Karpas-422 (cell line): ENCODE results near the gene IRF3. TPM values are rescaled to one million over a fixed set of nuclear protein-coding genes. Genes with fewer than 3 reads are reported as not detected.

ENCODE experiments used
- DNase-seq: peaks from one replicate; pipeline ENCODE4 v3.0.0-alpha.2; 2015
- H2AFZ ChIP-seq: fragments of 200-600 bp; sonication (generic); 2 replicates; pipeline ENCODE4 v1.6.1; 2014; ENCODE audit warnings: antibody characterized with exemption, low read length, mixed read lengths
- H3K27ac ChIP-seq: fragments of 200-600 bp; sonication (generic); 2 replicates; pipeline ENCODE4 v1.5.1; 2014; ENCODE audit warnings: mild to moderate bottlenecking, low read length, moderate library complexity
- H3K27me3 ChIP-seq: fragments of 200-600 bp; sonication (generic); 2 replicates; pipeline ENCODE4 v1.6.1; 2014; ENCODE audit warnings: low read length, mixed read lengths
- H3K36me3 ChIP-seq: fragments of 200-600 bp; sonication (generic); 2 replicates; pipeline ENCODE4 v1.6.1; 2014; ENCODE audit warnings: low read length, mixed read lengths; ENCODE audit not compliant: insufficient read depth
- H3K4me1 ChIP-seq: fragments of 200-600 bp; sonication (generic); 2 replicates; pipeline ENCODE4 v1.6.1; 2014; ENCODE audit warnings: mild to moderate bottlenecking, low read length, mixed read lengths
- H3K4me2 ChIP-seq: fragments of 200-600 bp; sonication (generic); 2 replicates; pipeline ENCODE4 v1.6.1; 2014; ENCODE audit warnings: low read length, low read depth, mild to moderate bottlenecking; ENCODE audit not compliant: poor library complexity, severe bottlenecking
- H3K4me3 ChIP-seq: fragments of 200-600 bp; sonication (generic); 2 replicates; pipeline ENCODE4 v1.5.1; 2014; ENCODE audit warnings: mild to moderate bottlenecking, antibody characterized with exemption, low read length, mixed read lengths
- H3K79me2 ChIP-seq: fragments of 200-600 bp; sonication (generic); 2 replicates; pipeline ENCODE4 v1.6.1; 2014; ENCODE audit warnings: mild to moderate bottlenecking, low read length, mixed read lengths
- H3K9ac ChIP-seq: fragments of 200-600 bp; sonication (generic); 2 replicates; pipeline ENCODE4 v1.6.0; 2014; ENCODE audit warnings: low read length
- H3K9me2 ChIP-seq: fragments of 200-600 bp; sonication (generic), shearing (Covaris generic); replicated peaks from 2 replicates; pipeline ENCODE4 v1.6.0; 2014; ENCODE audit warnings: mild to moderate bottlenecking, low read length, moderate library complexity; ENCODE audit not compliant: insufficient read depth
- H3K9me3 ChIP-seq: fragments of 300-700, 200-600 bp; sonication (generic); 2 replicates; pipeline ENCODE4 v1.6.1; 2014; ENCODE audit warnings: low read length, mixed read lengths
- H4K20me1 ChIP-seq: fragments of 200-600 bp; sonication (generic); 2 replicates; pipeline ENCODE4 v1.6.1; 2014; ENCODE audit warnings: mild to moderate bottlenecking, antibody characterized with exemption, low read length, low read depth; ENCODE audit not compliant: insufficient read depth
- total RNA-seq: library from RNA; depleted of rRNA; stranded (reverse); fragments of >200 nt; shearing (Covaris generic); gene quantifications from 2 replicates; pipeline ENCODE4 v1.2.3, GENCODE V29; 2014; ENCODE audit warnings: low replicate concordance

IRF3 gene
- total RNA-seq, 1 experiment from 2014 or later: 78.2 TPM

- Histone ChIP-seq H3K79me2 (peaks cover 3% of the 10 kb centered on the region; the same call in 1 of the 2 replicates), H3K27me3 (no peaks in the 10 kb centered on the region), H3K9me3 (no peaks in the 10 kb centered on the region), H3K9me2 (no peaks in the 10 kb centered on the region), H3K9ac (no peak overlapping the region), H3K4me2 (no peak overlapping the region), H4K20me1 (0 out of 2 replicates have a peak, but pooled peaks cover 22% of the 10 kb centered on the region), H2AFZ (no peak overlapping the region), H3K27ac (no peak overlapping the region), H3K4me1 (no peaks in the 10 kb centered on the region), H3K36me3 (peaks cover 19% of the 10 kb centered on the region; the same call in 1 of the 2 replicates), H3K4me3 (no peak overlapping the region)
- no peak for DNase-seq
These were observed 14.4 kb downstream of the IRF3 start for GRCh38 chr19:49651029-49651819.

GRCh38 chr19:49646586-49646985 is 19.1 kb downstream of the IRF3 start:
- peaks cover 28% of the 10 kb centered on the region; the same call in 1 of the 2 replicates for H4K20me1 ChIP-seq
- H3K4me3 ChIP-seq: no peak overlapping the region
- H3K27me3 ChIP-seq: no peaks in the 10 kb centered on the region
- H3K9ac ChIP-seq: no peak overlapping the region
- no peaks in the 10 kb centered on the region for H3K9me2 ChIP-seq
- DNase-seq: no peak
- no peak overlapping the region for H3K27ac ChIP-seq
- peaks cover 42% of the 10 kb centered on the region for H3K79me2 ChIP-seq
- no peaks in the 10 kb centered on the region; the same call in none of the 2 replicates for H3K36me3 ChIP-seq
- peaks cover 20% of the 10 kb centered on the region for H3K4me1 ChIP-seq
- no peak overlapping the region for H2AFZ ChIP-seq
- H3K4me2 ChIP-seq: no peak overlapping the region
- H3K9me3 ChIP-seq: no peaks in the 10 kb centered on the region

- Histone ChIP-seq H3K9me3 (no peaks in the 10 kb centered on the region), H3K4me1 (peaks cover 23% of the 10 kb centered on the region), H3K27ac (no peak overlapping the region), H2AFZ (no peak overlapping the region), H3K36me3 (no peaks in the 10 kb centered on the region; the same call in 1 of the 2 replicates), H3K27me3 (no peaks in the 10 kb centered on the region), H4K20me1 (peaks cover 28% of the 10 kb centered on the region; the same call in 1 of the 2 replicates), H3K4me2 (no peak overlapping the region), H3K79me2 (peaks cover 42% of the 10 kb centered on the region), H3K9ac (no peak overlapping the region), H3K9me2 (no peaks in the 10 kb centered on the region), H3K4me3 (no peak overlapping the region)
- no peak for DNase-seq
These were observed 19.7 kb downstream of the IRF3 start for GRCh38 chr19:49645995-49646394.

GRCh38 chr19:49645592-49645991 is 20.1 kb downstream of the IRF3 start:
- no peak for DNase-seq
- Histone ChIP-seq H4K20me1 (peaks cover 28% of the 10 kb centered on the region; the same call in 1 of the 2 replicates), H3K9me2 (no peaks in the 10 kb centered on the region)

GRCh38 chr19:49643466-49643865 is 22.2 kb downstream of the IRF3 start:
- peaks cover 42% of the 10 kb centered on the region for H3K79me2 ChIP-seq

More at GRCh38 chr19:49645592-49645991, 20.1 kb downstream of the IRF3 start:
- peaks cover 27% of the 10 kb centered on the region for H3K4me1 ChIP-seq
- H3K4me2 ChIP-seq: no peak overlapping the region
- H2AFZ ChIP-seq: no peak overlapping the region
- peaks cover 42% of the 10 kb centered on the region for H3K79me2 ChIP-seq
- H3K36me3 ChIP-seq: no peaks in the 10 kb centered on the region; the same call in 1 of the 2 replicates
- H3K27ac ChIP-seq: no peak overlapping the region
- H3K27me3 ChIP-seq: no peaks in the 10 kb centered on the region
- no peaks in the 10 kb centered on the region for H3K9me3 ChIP-seq
- no peak overlapping the region for H3K4me3 ChIP-seq
- H3K9ac ChIP-seq: no peak overlapping the region

GRCh38 chr19:49642492-49643035 is 23.1 kb downstream of the IRF3 start:
- H3K36me3 ChIP-seq: no peaks in the 10 kb centered on the region; the same call in 1 of the 2 replicates
- H3K4me3 ChIP-seq: peak overlapping the region; percentile 78
- H3K9ac ChIP-seq: peak overlapping the region; percentile 87
- H4K20me1 ChIP-seq: peaks cover 34% of the 10 kb centered on the region
- H2AFZ ChIP-seq: no peak overlapping the region
- H3K27me3 ChIP-seq: no peaks in the 10 kb centered on the region
- peak; percentile 71 for DNase-seq
- H3K27ac ChIP-seq: peak overlapping the region; percentile 63
- no peaks in the 10 kb centered on the region for H3K9me3 ChIP-seq
- peak overlapping the region; percentile 93 for H3K4me2 ChIP-seq
- H3K9me2 ChIP-seq: no peaks in the 10 kb centered on the region
- H3K4me1 ChIP-seq: peaks cover 34% of the 10 kb centered on the region
- H3K79me2 ChIP-seq: peaks cover 42% of the 10 kb centered on the region

More at GRCh38 chr19:49643466-49643865, 22.2 kb downstream of the IRF3 start:
- no peaks in the 10 kb centered on the region; the same call in 1 of the 2 replicates for H3K36me3 ChIP-seq
- H3K27ac ChIP-seq: no peak overlapping the region
- H4K20me1 ChIP-seq: peaks cover 28% of the 10 kb centered on the region
- no peaks in the 10 kb centered on the region for H3K27me3 ChIP-seq
- no peaks in the 10 kb centered on the region for H3K9me3 ChIP-seq
- peak overlapping the region; percentile 78 for H3K4me3 ChIP-seq
- H3K9ac ChIP-seq: peak overlapping the region; percentile 87
- H3K4me2 ChIP-seq: peak overlapping the region; percentile 93
- H3K4me1 ChIP-seq: peaks cover 34% of the 10 kb centered on the region
- DNase-seq: no peak
- no peak overlapping the region for H2AFZ ChIP-seq
- H3K9me2 ChIP-seq: no peaks in the 10 kb centered on the region

- no peaks in the 10 kb centered on the region for H3K9me3 ChIP-seq
- peaks cover 34% of the 10 kb centered on the region for H3K4me1 ChIP-seq
- H4K20me1 ChIP-seq: peaks cover 29% of the 10 kb centered on the region
- H3K79me2 ChIP-seq: peaks cover 39% of the 10 kb centered on the region
- H3K36me3 ChIP-seq: no peaks in the 10 kb centered on the region; the same call in 1 of the 2 replicates
- H3K4me3 ChIP-seq: peak within 1 kb of the TSS; percentile 86
- peak within 1 kb of the TSS; percentile 88 for H3K9ac ChIP-seq
- H3K4me2 ChIP-seq: peak within 1 kb of the TSS; percentile 97
- no peak within 1 kb of the TSS for H2AFZ ChIP-seq
- peak; percentile 100 for DNase-seq
- H3K27me3 ChIP-seq: no peaks in the 10 kb centered on the region
- H3K9me2 ChIP-seq: no peaks in the 10 kb centered on the region
- H3K27ac ChIP-seq: peak within 1 kb of the TSS; percentile 83
These were observed 23.8 kb downstream of the IRF3 start, which contains the start of gene SCAF1 for GRCh38 chr19:49641688-49642491. SCAF1 (plus strand) TSS chr19:49642209; CDS start chr19:49645027, 2,818 bp downstream.
